Measurements from ENCODE around the gene DEDD.

Gene DEDD

GRCh38 chr1:161153682-161154337 lies 21.3 kb upstream of the DEDD start, which contains the start of gene UFC1:
TSS of gene UFC1 (plus strand) at chr1:161153978. CDS start at chr1:161153998, 20 bp downstream.
- Histone ChIP-seq H3K4me3 (ENCODE audit: low read depth in 1 of 5, low read length in 5 of 5) (peak within 1 kb of the TSS; percentile 76 to 100 (median 99)), H3K27ac (ENCODE audit: low read depth, low read length) (peak within 1 kb of the TSS; percentile 97), H3K9ac (ENCODE audit: low read length in 5 of 5) (peak within 1 kb of the TSS; percentile 84 to 98 (median 92)), H3K9me3 (ENCODE audit: control insufficient read depth in 5 of 5, low read length in 5 of 5) (no peaks in the 10 kb centered on the region), H3K27me3 (ENCODE audit: control insufficient read depth in 5 of 5, insufficient read depth in 4 of 5, low read length in 5 of 5) (no peaks in the 10 kb centered on the region), H3K4me1 (ENCODE audit: control insufficient read depth in 5 of 5, insufficient read depth in 5 of 5, low read length in 5 of 5) (peaks cover 0 to 20% (median 16%) of the 10 kb centered on the region in 5 donors), H3K36me3 (ENCODE audit: control insufficient read depth in 5 of 5, insufficient read depth in 5 of 5, low read length in 5 of 5) (peaks cover 6 to 17% (median 10%) of the 10 kb centered on the region in 5 donors)

DNA sequence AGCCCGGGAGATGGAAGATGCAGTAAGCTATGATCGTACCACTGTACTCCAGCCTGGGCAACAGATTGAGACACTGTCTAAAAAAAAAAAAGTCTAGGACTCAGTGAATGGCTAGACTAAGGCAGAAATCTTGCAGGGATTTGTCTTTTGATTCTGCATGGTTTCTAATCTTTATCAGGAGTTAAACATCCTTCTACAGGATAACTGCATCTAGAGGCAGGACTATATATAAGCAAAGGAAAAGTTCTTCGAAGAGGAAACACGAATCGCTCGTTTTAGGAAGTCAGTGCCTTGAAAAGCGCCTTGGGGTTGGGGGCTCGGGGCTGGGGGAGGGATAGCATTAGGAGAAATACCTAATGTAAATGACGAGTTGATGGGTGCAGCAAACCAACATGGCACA lies 20.7 kb upstream of the DEDD start:
- no peak overlapping the region for H3K9ac ChIP-seq (ENCODE audit: low read length in 5 of 5)
- peaks cover 0 to 16% (median 14%) of the 10 kb centered on the region in 5 donors for H3K4me1 ChIP-seq (ENCODE audit: control insufficient read depth in 5 of 5, insufficient read depth in 5 of 5, low read length in 5 of 5)
- H3K36me3 ChIP-seq (ENCODE audit: control insufficient read depth in 5 of 5, insufficient read depth in 5 of 5, low read length in 5 of 5), result peaks cover 3 to 13% (median 7%) of the 10 kb centered on the region in 5 donors
- H3K4me3 ChIP-seq (ENCODE audit: low read depth in 1 of 5, low read length in 5 of 5), result peak overlapping the region; percentile 76 to 100 (median 99)
- H3K9me3 ChIP-seq (ENCODE audit: control insufficient read depth in 5 of 5, low read length in 5 of 5), result no peaks in the 10 kb centered on the region
- peak overlapping the region; percentile 97 for H3K27ac ChIP-seq (ENCODE audit: low read depth, low read length)
- no peaks in the 10 kb centered on the region for H3K27me3 ChIP-seq (ENCODE audit: control insufficient read depth in 5 of 5, insufficient read depth in 4 of 5, low read length in 5 of 5)

DNA sequence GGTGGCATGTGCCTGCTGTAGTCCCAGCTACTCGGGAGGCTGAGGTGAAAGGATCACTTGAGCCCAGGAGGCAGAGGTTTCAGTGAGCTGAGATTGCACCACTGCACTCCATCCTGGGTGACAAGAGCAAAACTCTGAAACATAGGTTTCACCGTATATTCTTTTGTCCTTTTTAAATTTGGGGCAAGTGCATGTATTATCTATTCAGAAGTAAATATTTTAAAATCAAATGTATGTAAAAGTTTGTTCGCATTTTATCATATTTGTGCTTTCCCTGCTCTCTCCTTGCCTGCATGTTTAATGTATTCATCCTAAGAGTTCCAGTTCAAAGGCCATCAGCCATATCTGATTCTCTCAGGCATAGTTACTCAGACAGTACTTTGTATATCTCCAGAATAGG lies 13.4 kb upstream of the DEDD start:
- H3K27ac ChIP-seq (ENCODE audit: low read depth, low read length), result no peak overlapping the region
- H3K9me3 ChIP-seq (ENCODE audit: control insufficient read depth in 5 of 5, low read length in 5 of 5), result no peaks in the 10 kb centered on the region
- H3K4me3 ChIP-seq (ENCODE audit: low read depth in 1 of 5, low read length in 5 of 5), result no peak overlapping the region
- H3K9ac ChIP-seq (ENCODE audit: low read length in 5 of 5), result no peak overlapping the region
- no peaks in the 10 kb centered on the region for H3K36me3 ChIP-seq (ENCODE audit: control insufficient read depth in 5 of 5, insufficient read depth in 5 of 5, low read length in 5 of 5)
- no peaks in the 10 kb centered on the region for H3K27me3 ChIP-seq (ENCODE audit: control insufficient read depth in 5 of 5, insufficient read depth in 4 of 5, low read length in 5 of 5)
- no peaks in the 10 kb centered on the region for H3K4me1 ChIP-seq (ENCODE audit: control insufficient read depth in 5 of 5, insufficient read depth in 5 of 5, low read length in 5 of 5)

DNA sequence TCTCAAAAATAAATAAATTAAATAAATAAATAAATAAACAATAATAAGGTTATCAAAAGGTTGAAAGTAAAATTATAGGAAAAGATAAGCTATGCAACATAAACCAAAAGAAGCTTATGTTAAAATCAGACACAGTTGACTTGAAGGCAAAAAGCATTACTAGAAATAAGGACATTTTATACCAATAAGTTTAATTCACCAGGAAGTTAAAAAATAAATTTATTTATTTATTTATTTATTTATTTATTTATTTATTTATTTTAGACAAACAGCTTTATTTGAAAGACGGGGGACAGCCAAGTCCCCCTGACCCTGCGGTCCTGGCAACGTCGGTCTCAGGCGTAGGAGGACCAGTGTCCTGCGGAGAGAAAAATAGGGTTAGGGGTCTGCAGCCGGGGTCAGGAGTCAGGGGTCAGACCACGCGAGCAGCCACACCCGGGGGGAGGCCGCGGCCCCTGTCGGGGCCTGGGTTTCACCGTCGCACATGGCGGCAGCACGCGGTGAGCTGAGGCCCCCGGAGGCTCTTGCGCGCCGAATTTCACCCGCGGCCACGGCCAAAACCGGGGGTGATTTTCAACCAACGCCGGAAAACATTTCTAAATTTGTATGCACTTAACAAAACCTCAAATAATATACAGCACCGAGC lies 8.4 kb upstream of the DEDD start:
- Histone ChIP-seq H3K27ac (ENCODE audit: low read depth, low read length) (no peak overlapping the region), H3K4me1 (ENCODE audit: control insufficient read depth in 5 of 5, insufficient read depth in 5 of 5, low read length in 5 of 5) (peaks cover 0 to 21% (median 15%) of the 10 kb centered on the region in 5 donors), H3K4me3 (ENCODE audit: low read depth in 1 of 5, low read length in 5 of 5) (no peak overlapping the region), H3K36me3 (ENCODE audit: control insufficient read depth in 5 of 5, insufficient read depth in 5 of 5, low read length in 5 of 5) (no peaks in the 10 kb centered on the region), H3K9me3 (ENCODE audit: control insufficient read depth in 5 of 5, low read length in 5 of 5) (no peaks in the 10 kb centered on the region), H3K27me3 (ENCODE audit: control insufficient read depth in 5 of 5, insufficient read depth in 4 of 5, low read length in 5 of 5) (no peaks in the 10 kb centered on the region), H3K9ac (ENCODE audit: low read length in 5 of 5) (no peak overlapping the region)

GRCh38 chr1:161139766-161140165 lies 7.3 kb upstream of the DEDD start:
- Histone ChIP-seq H3K9me3 (ENCODE audit: control insufficient read depth in 5 of 5, low read length in 5 of 5) (no peaks in the 10 kb centered on the region), H3K36me3 (ENCODE audit: control insufficient read depth in 5 of 5, insufficient read depth in 5 of 5, low read length in 5 of 5) (no peaks in the 10 kb centered on the region), H3K4me1 (ENCODE audit: control insufficient read depth in 5 of 5, insufficient read depth in 5 of 5, low read length in 5 of 5) (peaks cover 0 to 21% (median 15%) of the 10 kb centered on the region in 5 donors), H3K9ac (ENCODE audit: low read length in 5 of 5) (no peak overlapping the region), H3K27ac (ENCODE audit: low read depth, low read length) (no peak overlapping the region), H3K4me3 (ENCODE audit: low read depth in 1 of 5, low read length in 5 of 5) (no peak overlapping the region), H3K27me3 (ENCODE audit: control insufficient read depth in 5 of 5, insufficient read depth in 4 of 5, low read length in 5 of 5) (no peaks in the 10 kb centered on the region)

GRCh38 chr1:161138431-161138830 lies 6.0 kb upstream of the DEDD start:
- H3K4me1 ChIP-seq (ENCODE audit: control insufficient read depth in 5 of 5, insufficient read depth in 5 of 5, low read length in 5 of 5), result peaks cover 0 to 29% (median 22%) of the 10 kb centered on the region in 5 donors
- no peaks in the 10 kb centered on the region for H3K9me3 ChIP-seq (ENCODE audit: control insufficient read depth in 5 of 5, low read length in 5 of 5)
- H3K27me3 ChIP-seq (ENCODE audit: control insufficient read depth in 5 of 5, insufficient read depth in 4 of 5, low read length in 5 of 5), result no peaks in the 10 kb centered on the region
- peak overlapping the region; percentile 48 for H3K27ac ChIP-seq (ENCODE audit: low read depth, low read length)
- H3K36me3 ChIP-seq (ENCODE audit: control insufficient read depth in 5 of 5, insufficient read depth in 5 of 5, low read length in 5 of 5), result no peaks in the 10 kb centered on the region
- H3K4me3 ChIP-seq (ENCODE audit: low read depth in 1 of 5, low read length in 5 of 5), result no peak overlapping the region
- H3K9ac ChIP-seq (ENCODE audit: low read length in 5 of 5), result peak overlapping the region in 1 of 5 donors; percentile 39

GRCh38 chr1:161137881-161138280 lies 5.4 kb upstream of the DEDD start:
- H3K36me3 ChIP-seq (ENCODE audit: control insufficient read depth in 5 of 5, insufficient read depth in 5 of 5, low read length in 5 of 5), result no peaks in the 10 kb centered on the region
- H3K27ac ChIP-seq (ENCODE audit: low read depth, low read length), result peak overlapping the region; percentile 48
- H3K27me3 ChIP-seq (ENCODE audit: control insufficient read depth in 5 of 5, insufficient read depth in 4 of 5, low read length in 5 of 5), result no peaks in the 10 kb centered on the region
- peaks cover 0 to 35% (median 25%) of the 10 kb centered on the region in 5 donors for H3K4me1 ChIP-seq (ENCODE audit: control insufficient read depth in 5 of 5, insufficient read depth in 5 of 5, low read length in 5 of 5)
- no peaks in the 10 kb centered on the region for H3K9me3 ChIP-seq (ENCODE audit: control insufficient read depth in 5 of 5, low read length in 5 of 5)
- H3K4me3 ChIP-seq (ENCODE audit: low read depth in 1 of 5, low read length in 5 of 5), result no peak overlapping the region
- no peak overlapping the region for H3K9ac ChIP-seq (ENCODE audit: low read length in 5 of 5)

- Histone ChIP-seq H3K9me3 (ENCODE audit: control insufficient read depth in 5 of 5, low read length in 5 of 5) (no peaks in the 10 kb centered on the region), H3K4me3 (ENCODE audit: low read depth in 1 of 5, low read length in 5 of 5) (peak overlapping the region; percentile 75 to 97 (median 91)), H3K27ac (ENCODE audit: low read depth, low read length) (peak overlapping the region; percentile 99), H3K27me3 (ENCODE audit: control insufficient read depth in 5 of 5, insufficient read depth in 4 of 5, low read length in 5 of 5) (no peaks in the 10 kb centered on the region), H3K36me3 (ENCODE audit: control insufficient read depth in 5 of 5, insufficient read depth in 5 of 5, low read length in 5 of 5) (peaks cover 3 to 21% (median 13%) of the 10 kb centered on the region in 5 donors), H3K4me1 (ENCODE audit: control insufficient read depth in 5 of 5, insufficient read depth in 5 of 5, low read length in 5 of 5) (peaks cover 4 to 62% (median 43%) of the 10 kb centered on the region in 5 donors), H3K9ac (ENCODE audit: low read length in 5 of 5) (peak overlapping the region; percentile 82 to 95 (median 87))
These were observed 813 bp upstream of the DEDD start for GRCh38 chr1:161133220-161133740.

GRCh38 chr1:161131523-161132409 lies 701 bp downstream of the DEDD start:
- Histone ChIP-seq H3K36me3 (ENCODE audit: control insufficient read depth in 5 of 5, insufficient read depth in 5 of 5, low read length in 5 of 5) (peaks cover 14 to 36% (median 25%) of the 10 kb centered on the region in 5 donors), H3K9me3 (ENCODE audit: control insufficient read depth in 5 of 5, low read length in 5 of 5) (no peaks in the 10 kb centered on the region), H3K4me1 (ENCODE audit: control insufficient read depth in 5 of 5, insufficient read depth in 5 of 5, low read length in 5 of 5) (peaks cover 4 to 60% (median 50%) of the 10 kb centered on the region in 5 donors), H3K4me3 (ENCODE audit: low read depth in 1 of 5, low read length in 5 of 5) (peak overlapping the region; percentile 75 to 98 (median 91)), H3K27me3 (ENCODE audit: control insufficient read depth in 5 of 5, insufficient read depth in 4 of 5, low read length in 5 of 5) (no peaks in the 10 kb centered on the region), H3K9ac (ENCODE audit: low read length in 5 of 5) (peak overlapping the region; percentile 86 to 98 (median 94)), H3K27ac (ENCODE audit: low read depth, low read length) (peak overlapping the region; percentile 99)

All from subcutaneous abdominal adipose tissue (tissue), 5 donors.